Kidney epithelial cell (primary cell): ENCODE results near the gene CACNA1S. TPM values are rescaled to one million over a fixed set of nuclear protein-coding genes. Genes with fewer than 3 reads are reported as not detected.

Experiments used
- DNase-seq: peaks from one replicate; pipeline ENCODE4 v3.0.0-alpha.2; 2010; ENCODE audit warnings: low read depth
- H3K27me3 ChIP-seq: 2 replicates; pipeline ENCODE4 v1.6.0; 2011; ENCODE audit warnings: low read length; ENCODE audit not compliant: control insufficient read depth, insufficient read depth
- H3K36me3 ChIP-seq: 2 replicates; pipeline ENCODE4 v1.5.1; 2011; ENCODE audit warnings: low read length; ENCODE audit not compliant: control insufficient read depth, insufficient read depth
- H3K4me3 ChIP-seq: 2 replicates; pipeline ENCODE4 v1.5.1; 2011; ENCODE audit warnings: low read depth, mild to moderate bottlenecking, control low read depth, low read length
- CTCF ChIP-seq: IDR thresholded peaks from 2 replicates; pipeline ENCODE4 v1.5.1; 2011; ENCODE audit warnings: mild to moderate bottlenecking, moderate library complexity, low read length, control low read depth, inconsistent platforms; ENCODE audit not compliant: insufficient read depth, poor library complexity, severe bottlenecking
- total RNA-seq: library from RNA; depleted of rRNA; stranded (reverse); fragments of >200 nt; gene quantifications from 2 replicates; pipeline ENCODE4 v1.2.3, GENCODE V29; 2015

The CACNA1S gene
- total RNA-seq: not detected in 2 replicates

- no peak for DNase-seq
- H3K27me3 ChIP-seq: peaks cover 4% of the 10 kb centered on the region
- no peak for TF ChIP-seq CTCF
- no peaks in the 10 kb centered on the region for H3K36me3 ChIP-seq
- H3K4me3 ChIP-seq: no peak within 1 kb of the TSS
These were observed at the start of gene CACNA1S for GRCh38 chr1:201112173-201112731. Gene CACNA1S (minus strand): TSS chr1:201112426. CDS start chr1:201112339, 87 bp downstream.

- Histone ChIP-seq H3K4me3 (no peak overlapping the region), H3K36me3 (no peaks in the 10 kb centered on the region), H3K27me3 (no peaks in the 10 kb centered on the region)
- no peak for DNase-seq
- TF ChIP-seq CTCF: no peak
These were observed 45.7 kb upstream of the CACNA1S start for GRCh38 chr1:201157949-201158348.

GRCh38 chr1:201156819-201157218 lies 44.6 kb upstream of the CACNA1S start:
- no peak for DNase-seq
- H3K4me3 ChIP-seq: no peak overlapping the region
- H3K27me3 ChIP-seq: no peaks in the 10 kb centered on the region
- no peak for TF ChIP-seq CTCF
- H3K36me3 ChIP-seq: no peaks in the 10 kb centered on the region

- Histone ChIP-seq H3K4me3 (no peak overlapping the region), H3K27me3 (no peaks in the 10 kb centered on the region)
- no peak for TF ChIP-seq CTCF
These were observed 44.1 kb upstream of the CACNA1S start for GRCh38 chr1:201156346-201156745.

GRCh38 chr1:201155354-201155753 lies 43.1 kb upstream of the CACNA1S start:
- Histone ChIP-seq H3K4me3 (no peak overlapping the region), H3K36me3 (no peaks in the 10 kb centered on the region), H3K27me3 (no peaks in the 10 kb centered on the region)
- no peak for TF ChIP-seq CTCF
- DNase-seq: no peak

More at GRCh38 chr1:201156346-201156745, 44.1 kb upstream of the CACNA1S start:
- no peak for DNase-seq
- no peaks in the 10 kb centered on the region for H3K36me3 ChIP-seq
